ENCODE data around the gene GREB1. TPM values are rescaled to one million over a fixed set of nuclear protein-coding genes. Genes with fewer than 3 reads are reported as not detected.

GREB1 gene
- total and polyA plus RNA-seq, 2 of the 13 experiments (the other 11 are each of a cell fraction or from before 2014, with no cell fraction given): 31.3 to 61.2 TPM

DNA sequence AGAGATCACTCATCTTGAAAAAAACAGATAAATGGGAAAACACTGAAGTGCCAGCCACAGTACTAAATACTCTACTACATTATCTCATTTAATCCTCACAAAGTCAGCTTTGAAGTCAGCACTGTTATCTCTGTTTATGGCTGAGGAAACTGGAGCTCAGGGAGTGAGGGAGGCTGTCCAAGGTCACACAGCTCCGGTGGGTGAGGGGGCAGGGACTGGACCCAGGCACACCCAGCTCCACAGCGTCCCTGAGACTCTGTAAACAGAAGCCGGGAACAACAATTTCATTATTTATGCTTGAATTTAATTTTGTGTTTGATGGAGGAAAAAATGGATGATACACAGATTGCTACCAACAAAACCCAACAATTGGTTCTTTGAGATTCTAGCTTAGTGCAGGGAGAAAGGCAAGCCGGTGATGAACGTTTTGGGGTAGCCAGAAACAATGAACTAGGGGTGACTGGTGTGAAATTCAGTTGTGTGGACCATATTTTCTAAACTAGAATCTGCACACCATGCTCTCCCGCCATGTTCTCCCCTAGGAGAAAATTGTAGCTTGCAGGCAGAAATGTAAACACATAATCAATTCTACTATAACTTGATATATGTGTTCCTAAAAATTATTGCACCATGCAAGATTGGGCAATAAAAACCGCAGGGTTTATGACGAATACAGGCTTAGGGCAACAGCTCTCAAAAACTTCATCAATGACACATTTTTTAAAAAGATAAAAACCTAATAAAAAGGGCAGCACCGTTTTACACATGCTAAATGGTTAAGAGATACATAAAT is at the start of gene GREB1 (continued):
- TF ChIP-seq, protein P1, sequence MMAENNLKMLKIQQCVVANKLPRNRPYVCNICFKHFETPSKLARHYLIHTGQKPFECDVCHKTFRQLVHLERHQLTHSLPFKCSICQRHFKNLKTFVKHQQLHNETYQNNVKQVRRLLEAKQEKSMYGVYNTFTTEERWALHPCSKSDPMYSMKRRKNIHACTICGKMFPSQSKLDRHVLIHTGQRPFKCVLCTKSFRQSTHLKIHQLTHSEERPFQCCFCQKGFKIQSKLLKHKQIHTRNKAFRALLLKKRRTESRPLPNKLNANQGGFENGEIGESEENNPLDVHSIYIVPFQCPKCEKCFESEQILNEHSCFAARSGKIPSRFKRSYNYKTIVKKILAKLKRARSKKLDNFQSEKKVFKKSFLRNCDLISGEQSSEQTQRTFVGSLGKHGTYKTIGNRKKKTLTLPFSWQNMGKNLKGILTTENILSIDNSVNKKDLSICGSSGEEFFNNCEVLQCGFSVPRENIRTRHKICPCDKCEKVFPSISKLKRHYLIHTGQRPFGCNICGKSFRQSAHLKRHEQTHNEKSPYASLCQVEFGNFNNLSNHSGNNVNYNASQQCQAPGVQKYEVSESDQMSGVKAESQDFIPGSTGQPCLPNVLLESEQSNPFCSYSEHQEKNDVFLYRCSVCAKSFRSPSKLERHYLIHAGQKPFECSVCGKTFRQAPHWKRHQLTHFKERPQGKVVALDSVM (CRISPR knock-in tag; IDR thresholded peaks at IDR 0.05): peak; percentile 81
- TF ChIP-seq, protein P2, sequence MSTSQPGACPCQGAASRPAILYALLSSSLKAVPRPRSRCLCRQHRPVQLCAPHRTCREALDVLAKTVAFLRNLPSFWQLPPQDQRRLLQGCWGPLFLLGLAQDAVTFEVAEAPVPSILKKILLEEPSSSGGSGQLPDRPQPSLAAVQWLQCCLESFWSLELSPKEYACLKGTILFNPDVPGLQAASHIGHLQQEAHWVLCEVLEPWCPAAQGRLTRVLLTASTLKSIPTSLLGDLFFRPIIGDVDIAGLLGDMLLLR (CRISPR knock-in tag; IDR thresholded peaks at IDR 0.05): no peak
- TF ChIP-seq PHF5A (CRISPR knock-in tag; IDR thresholded peaks at IDR 0.05; ENCODE audit: low read depth, unreplicated experiment) (no peak), ZNF547 (CRISPR knock-in tag; IDR thresholded peaks at IDR 0.05) (0 out of 2 replicates have a peak, but pooled peaks have one; percentile 55), CHD2 (IDR thresholded peaks at IDR 0.05; ENCODE audit: low read depth, low read length) (no peak), SP140L (CRISPR knock-in tag; IDR thresholded peaks at IDR 0.05; ENCODE audit: borderline replicate concordance) (no peak), ZNF570 (CRISPR knock-in tag; IDR thresholded peaks at IDR 0.05; ENCODE audit: borderline replicate concordance) (no peak), ZNF136 (CRISPR knock-in tag; IDR thresholded peaks at IDR 0.05; ENCODE audit: low read depth) (0 out of 2 replicates have a peak, but pooled peaks have one; percentile 25), FOXA3 (CRISPR knock-in tag; IDR thresholded peaks at IDR 0.05) (peak; percentile 83), TARDBP (CRISPR knock-in tag; IDR thresholded peaks at IDR 0.05) (0 out of 2 replicates have a peak, but pooled peaks have one; percentile 54), TBX2 (CRISPR knock-in tag; IDR thresholded peaks at IDR 0.05; ENCODE audit: borderline replicate concordance) (peak; percentile 93), ZFP41 (CRISPR knock-in tag; IDR thresholded peaks at IDR 0.05; ENCODE audit: borderline replicate concordance) (no peak), ARNT2 (CRISPR knock-in tag; IDR thresholded peaks at IDR 0.05; ENCODE audit: low read depth) (peak; percentile 74), ZNF224 (CRISPR knock-in tag; IDR thresholded peaks at IDR 0.05) (no peak), PTBP1 (IDR thresholded peaks at IDR 0.05; ENCODE audit: low read depth, low read length, poor library complexity, severe bottlenecking) (no peak), IKZF4 (CRISPR knock-in tag; IDR thresholded peaks at IDR 0.05; ENCODE audit: borderline replicate concordance, low read depth, not compliant biosample characterization) (no peak), SAFB2 (CRISPR knock-in tag; IDR thresholded peaks at IDR 0.05; ENCODE audit: borderline replicate concordance, low read depth) (no peak; the same call in 1 of the 2 replicates), ZNF264 (CRISPR knock-in tag; IDR thresholded peaks at IDR 0.05) (peak; percentile 92), SNAI1 (CRISPR knock-in tag; IDR thresholded peaks at IDR 0.05; ENCODE audit: borderline replicate concordance) (no peak), ZNF24 (IDR thresholded peaks at IDR 0.05) (no peak), IRF2 (CRISPR knock-in tag; IDR thresholded peaks at IDR 0.05) (peak; percentile 91), ARNTL (CRISPR knock-in tag; IDR thresholded peaks at IDR 0.05) (peak; percentile 71; the same call in 1 of the 2 replicates), CAMTA2 (CRISPR knock-in tag; IDR thresholded peaks at IDR 0.05; ENCODE audit: borderline replicate concordance) (no peak)
- TF ChIP-seq, protein P3, sequence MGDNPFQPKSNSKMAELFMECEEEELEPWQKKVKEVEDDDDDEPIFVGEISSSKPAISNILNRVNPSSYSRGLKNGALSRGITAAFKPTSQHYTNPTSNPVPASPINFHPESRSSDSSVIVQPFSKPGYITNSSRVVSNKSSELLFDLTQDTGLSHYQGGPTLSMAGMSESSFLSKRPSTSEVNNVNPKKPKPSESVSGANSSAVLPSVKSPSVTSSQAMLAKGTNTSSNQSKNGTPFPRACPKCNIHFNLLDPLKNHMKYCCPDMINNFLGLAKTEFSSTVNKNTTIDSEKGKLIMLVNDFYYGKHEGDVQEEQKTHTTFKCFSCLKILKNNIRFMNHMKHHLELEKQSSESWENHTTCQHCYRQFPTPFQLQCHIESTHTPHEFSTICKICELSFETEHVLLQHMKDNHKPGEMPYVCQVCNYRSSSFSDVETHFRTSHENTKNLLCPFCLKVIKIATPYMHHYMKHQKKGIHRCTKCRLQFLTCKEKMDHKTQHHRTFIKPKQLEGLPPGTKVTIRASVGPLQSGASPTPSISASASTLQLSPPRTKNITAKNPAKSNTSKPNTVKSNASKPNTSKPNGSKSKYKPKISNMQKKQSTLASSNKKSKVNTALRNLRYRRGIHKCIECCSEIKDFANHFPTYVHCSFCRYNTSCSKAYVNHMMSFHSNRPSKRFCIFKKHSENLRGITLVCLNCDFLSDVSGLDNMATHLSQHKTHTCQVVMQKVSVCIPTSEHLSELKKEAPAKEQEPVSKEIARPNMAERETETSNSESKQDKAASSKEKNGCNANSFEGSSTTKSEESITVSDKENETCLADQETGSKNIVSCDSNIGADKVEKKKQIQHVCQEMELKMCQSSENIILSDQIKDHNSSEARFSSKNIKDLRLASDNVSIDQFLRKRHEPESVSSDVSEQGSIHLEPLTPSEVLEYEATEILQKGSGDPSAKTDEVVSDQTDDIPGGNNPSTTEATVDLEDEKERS (CRISPR knock-in tag; IDR thresholded peaks at IDR 0.05): peak; percentile 67; the same call in 1 of the 2 replicates

Measured in HepG2 (cell line).